Epithelial cell of esophagus (primary cell): Measurements from ENCODE around the gene RNF6.

Source experiments
- DNase-seq: peaks from one replicate; pipeline ENCODE4 v3.0.0; 2010; ENCODE audit warnings: low read depth
- H3K4me3 ChIP-seq: 2 replicates; pipeline ENCODE4 v1.5.1; 2011; ENCODE audit warnings: mild to moderate bottlenecking, low read length, control low read depth
- TF ChIP-seq, protein P1 (sequence below): IDR thresholded peaks from 2 replicates; pipeline ENCODE4 v1.5.1; 2011; ENCODE audit warnings: low read depth, mild to moderate bottlenecking, low read length, control low read depth, inconsistent platforms; ENCODE audit not compliant: insufficient read depth; ENCODE audit errors: missing control alignments

RNF6 gene

DNA sequence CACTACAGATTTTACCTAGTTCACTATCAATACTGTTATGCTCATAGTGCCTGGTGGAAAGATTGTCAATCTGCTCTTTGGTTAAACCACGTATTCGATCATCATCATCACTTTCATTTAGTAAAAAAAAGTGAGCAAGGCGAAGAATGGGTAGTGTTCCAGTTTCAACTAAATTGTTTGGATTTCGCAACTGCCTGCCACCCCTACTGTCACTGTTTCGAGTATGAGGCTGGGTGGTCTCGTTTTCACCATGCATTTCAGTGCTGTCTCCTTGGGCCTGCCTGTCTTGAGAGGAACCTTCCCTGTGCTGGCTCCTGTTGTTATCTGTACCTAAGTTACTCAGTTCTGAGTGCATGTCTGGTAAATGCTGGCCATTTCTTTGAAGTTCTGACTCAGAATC lies 8.1 kb downstream of the RNF6 start:
- DNase-seq = no peak
- TF ChIP-seq, protein P1, sequence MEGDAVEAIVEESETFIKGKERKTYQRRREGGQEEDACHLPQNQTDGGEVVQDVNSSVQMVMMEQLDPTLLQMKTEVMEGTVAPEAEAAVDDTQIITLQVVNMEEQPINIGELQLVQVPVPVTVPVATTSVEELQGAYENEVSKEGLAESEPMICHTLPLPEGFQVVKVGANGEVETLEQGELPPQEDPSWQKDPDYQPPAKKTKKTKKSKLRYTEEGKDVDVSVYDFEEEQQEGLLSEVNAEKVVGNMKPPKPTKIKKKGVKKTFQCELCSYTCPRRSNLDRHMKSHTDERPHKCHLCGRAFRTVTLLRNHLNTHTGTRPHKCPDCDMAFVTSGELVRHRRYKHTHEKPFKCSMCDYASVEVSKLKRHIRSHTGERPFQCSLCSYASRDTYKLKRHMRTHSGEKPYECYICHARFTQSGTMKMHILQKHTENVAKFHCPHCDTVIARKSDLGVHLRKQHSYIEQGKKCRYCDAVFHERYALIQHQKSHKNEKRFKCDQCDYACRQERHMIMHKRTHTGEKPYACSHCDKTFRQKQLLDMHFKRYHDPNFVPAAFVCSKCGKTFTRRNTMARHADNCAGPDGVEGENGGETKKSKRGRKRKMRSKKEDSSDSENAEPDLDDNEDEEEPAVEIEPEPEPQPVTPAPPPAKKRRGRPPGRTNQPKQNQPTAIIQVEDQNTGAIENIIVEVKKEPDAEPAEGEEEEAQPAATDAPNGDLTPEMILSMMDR = no peak
- no peak overlapping the region for H3K4me3 ChIP-seq

DNA sequence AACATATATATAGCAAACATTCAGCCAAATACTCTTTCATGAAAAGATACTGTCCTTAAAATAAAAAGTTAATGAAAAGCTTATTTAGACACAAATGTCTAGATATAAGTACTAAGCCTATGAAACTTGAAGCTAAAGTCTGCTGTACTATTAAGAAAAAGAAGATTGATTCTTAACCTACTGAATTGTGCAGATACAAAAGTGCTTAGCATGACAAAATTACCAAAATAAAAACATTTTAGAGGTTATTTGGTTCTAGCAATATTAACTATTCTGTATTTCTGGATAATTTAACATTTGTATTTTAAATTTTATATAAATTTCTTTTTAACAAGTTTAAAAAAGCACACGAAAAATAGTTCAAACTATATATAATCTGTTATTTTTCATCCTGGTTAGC lies 8.8 kb downstream of the RNF6 start:
- no peak overlapping the region for H3K4me3 ChIP-seq
- DNase-seq = no peak
- TF ChIP-seq, protein P1 = no peak

DNA sequence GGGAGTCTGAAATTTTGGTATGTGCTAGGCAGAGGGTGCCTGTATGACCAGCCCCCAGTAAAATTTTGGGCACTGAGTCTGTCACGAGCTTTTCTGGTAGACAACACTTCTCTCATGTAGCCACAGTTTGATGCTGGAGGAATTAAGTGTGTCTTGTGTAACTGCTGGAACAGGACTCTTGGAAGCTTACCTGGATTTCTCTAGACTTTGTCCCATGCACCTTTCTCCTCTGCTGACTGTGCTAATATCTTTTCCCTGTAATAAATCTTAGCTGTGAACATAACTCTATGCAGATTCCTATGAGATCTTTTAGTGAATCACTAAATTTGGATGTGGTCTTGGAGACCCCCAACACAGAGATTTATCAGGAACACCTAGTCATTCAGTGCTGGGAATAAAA lies 13.8 kb downstream of the RNF6 start:
- TF ChIP-seq, protein P1 = no peak
- DNase-seq = no peak

DNA sequence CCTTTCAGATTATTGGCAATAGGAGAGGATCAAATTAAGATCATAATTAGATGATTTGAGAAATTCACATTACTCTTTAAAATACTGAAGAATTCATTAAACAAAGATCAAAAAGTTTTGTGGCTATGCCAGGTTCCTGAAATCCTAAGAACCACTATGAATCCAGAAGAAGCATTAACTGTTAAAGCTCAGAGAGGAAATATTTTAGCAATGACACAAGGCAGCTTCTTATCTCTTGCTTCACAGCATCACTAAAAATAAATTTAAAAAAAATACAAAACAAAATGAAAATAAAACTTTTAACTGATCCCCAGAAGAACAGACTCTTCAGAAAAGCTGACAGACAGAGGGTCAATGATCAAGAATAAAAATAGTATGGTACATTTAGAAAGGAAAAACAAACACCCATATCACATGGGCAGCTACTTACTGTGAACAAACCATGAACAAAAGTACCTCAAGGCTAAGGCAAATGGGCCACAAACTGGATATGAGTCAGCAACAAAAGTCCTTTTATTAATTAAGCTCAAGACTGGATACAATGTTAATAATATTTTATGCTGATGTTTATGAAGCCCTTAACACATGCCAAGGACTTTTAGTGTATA lies 19.6 kb downstream of the RNF6 start:
- no peak for DNase-seq
- TF ChIP-seq, protein P1 = no peak
- no peak overlapping the region for H3K4me3 ChIP-seq

More for the DNA sequence above, 13.8 kb downstream of the RNF6 start:
- no peak overlapping the region for H3K4me3 ChIP-seq

DNA sequence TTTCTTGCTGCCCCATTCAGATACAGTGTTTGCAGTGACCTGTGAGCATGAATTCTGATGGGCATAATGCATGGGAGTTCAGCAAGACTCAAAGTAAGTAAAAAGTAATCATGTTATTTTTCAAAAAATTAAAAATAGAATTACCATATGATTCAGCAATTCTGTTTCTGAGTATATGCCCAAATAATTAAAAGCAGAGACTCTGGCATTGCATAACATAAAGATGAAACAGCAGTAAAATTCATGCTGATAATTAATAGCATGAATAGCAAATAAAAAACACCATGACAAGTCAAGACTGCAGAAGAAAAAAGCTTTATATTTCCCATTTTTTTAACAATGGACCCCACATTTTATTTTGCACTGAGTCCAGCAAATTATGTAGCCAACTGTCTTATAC lies 21.3 kb downstream of the RNF6 start:
- DNase-seq = no peak
- H3K4me3 ChIP-seq = no peak overlapping the region
- TF ChIP-seq, protein P1 = no peak

DNA sequence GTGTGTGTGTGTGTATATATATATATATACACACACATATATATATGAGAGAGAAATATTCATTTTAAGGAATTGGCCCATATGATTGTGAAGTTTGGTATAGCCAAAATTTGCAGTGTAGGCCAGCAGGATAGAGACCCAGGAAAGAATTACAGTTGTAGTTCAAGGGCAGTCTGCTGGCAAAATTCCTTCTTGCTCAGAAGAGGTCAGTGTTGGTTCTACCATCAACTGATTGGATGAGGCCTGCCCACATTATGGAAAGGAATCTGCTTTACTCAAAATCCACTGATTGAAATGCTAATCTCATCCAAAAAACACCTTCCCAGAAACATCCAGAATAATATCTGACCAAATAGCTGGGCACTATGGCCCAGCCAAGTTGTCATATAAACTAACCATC lies 24.0 kb downstream of the RNF6 start:
- H3K4me3 ChIP-seq = no peak overlapping the region
- no peak for DNase-seq
- TF ChIP-seq, protein P1 = no peak

DNA sequence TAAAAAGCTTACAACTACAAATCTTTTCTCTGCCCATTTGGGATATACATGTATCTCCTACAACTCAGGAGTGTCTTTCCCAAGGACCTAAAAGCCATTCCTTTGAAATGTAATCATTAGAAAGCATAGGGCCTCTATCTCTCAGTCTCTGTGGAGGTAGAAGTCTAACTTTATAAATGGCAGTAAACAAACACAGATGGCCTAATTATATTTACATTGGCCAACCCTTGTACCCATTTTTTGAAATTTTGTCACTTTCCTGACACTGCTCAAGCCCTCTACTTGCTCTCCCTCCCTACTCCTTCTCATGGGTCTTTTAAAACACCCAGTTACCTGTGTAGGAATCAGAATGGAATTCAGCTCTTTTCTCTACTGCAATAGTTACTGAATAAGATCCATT lies 24.8 kb downstream of the RNF6 start:
- DNase-seq = no peak
- TF ChIP-seq, protein P1 = no peak
- H3K4me3 ChIP-seq = no peak overlapping the region
